Loucy (cell line): ENCODE results near the gene ZFR2.

Experiments
- H2AFZ ChIP-seq: fragments of 200-600 bp; sonication (generic); 2 replicates; pipeline ENCODE4 v1.6.0; 2016; ENCODE audit warnings: antibody characterized with exemption, mild to moderate bottlenecking, low read length, moderate library complexity
- H3F3A ChIP-seq: fragments of 200-600 bp; 2 replicates; pipeline ENCODE4 v1.6.0; 2016; ENCODE audit warnings: antibody characterized with exemption, low read depth, mild to moderate bottlenecking
- H3K27me3 ChIP-seq: fragments of 200-600 bp; sonication (generic); 2 replicates; pipeline ENCODE4 v1.6.1; 2014; ENCODE audit warnings: low read length, mild to moderate bottlenecking; ENCODE audit not compliant: insufficient read depth, poor library complexity, severe bottlenecking
- H3K36me3 ChIP-seq: fragments of 200-600 bp; sonication (generic); 2 replicates; pipeline ENCODE4 v1.6.1; 2016; ENCODE audit warnings: low read length; ENCODE audit not compliant: insufficient read depth
- H3K4me1 ChIP-seq: fragments of 200-600 bp; sonication (generic); 2 replicates; pipeline ENCODE4 v1.5.1; 2014; ENCODE audit warnings: low read length, mild to moderate bottlenecking; ENCODE audit not compliant: insufficient read depth, poor library complexity, severe bottlenecking
- H3K4me2 ChIP-seq: fragments of 200-600 bp; sonication (generic); 2 replicates; pipeline ENCODE4 v1.6.0; 2014; ENCODE audit warnings: antibody characterized with exemption, low read length, low read depth, mild to moderate bottlenecking; ENCODE audit not compliant: poor library complexity, severe bottlenecking
- H3K4me3 ChIP-seq: fragments of 200-600 bp; sonication (generic); 2 replicates; pipeline ENCODE4 v1.5.1; 2014; ENCODE audit warnings: low read length, mild to moderate bottlenecking, mixed read lengths; ENCODE audit not compliant: poor library complexity, severe bottlenecking
- H3K79me2 ChIP-seq: fragments of 200-600 bp; sonication (generic); 2 replicates; pipeline ENCODE4 v1.6.1; 2014; ENCODE audit warnings: low read length; ENCODE audit not compliant: insufficient read depth
- H3K9ac ChIP-seq: fragments of 200-600 bp; sonication (generic); 2 replicates; pipeline ENCODE4 v1.6.0; 2014; ENCODE audit warnings: mild to moderate bottlenecking, low read depth, low read length, moderate library complexity; ENCODE audit not compliant: poor library complexity, severe bottlenecking
- H3K9me2 ChIP-seq: fragments of 200-600 bp; sonication (generic); replicated peaks from 2 replicates; pipeline ENCODE4 v1.6.1; 2016; ENCODE audit warnings: low read depth, low read length, mixed read lengths
- H3K9me3 ChIP-seq: fragments of 200-600 bp; sonication (generic); 2 replicates; pipeline ENCODE4 v1.6.1; 2014; ENCODE audit warnings: mild to moderate bottlenecking, antibody characterized with exemption, low read length, low read depth; ENCODE audit not compliant: insufficient read depth
- H4K20me1 ChIP-seq: fragments of 200-600 bp; sonication (generic); 2 replicates; pipeline ENCODE4 v1.6.0; 2014; ENCODE audit warnings: antibody characterized with exemption, low read length, mild to moderate bottlenecking; ENCODE audit not compliant: insufficient read depth, poor library complexity, severe bottlenecking
- EZH2phosphoT487 ChIP-seq: fragments of 200-600 bp; IDR thresholded peaks from 2 replicates; pipeline ENCODE4 v1.6.1; 2018; ENCODE audit warnings: antibody characterized with exemption, mild to moderate bottlenecking, moderate library complexity, borderline replicate concordance
- TF ChIP-seq, protein P1 (sequence below): fragments of 200-600 bp; sonication (generic); conservative IDR thresholded peaks from 2 replicates; pipeline ENCODE4 v1.5.1; 2014; ENCODE audit warnings: mild to moderate bottlenecking, antibody characterized with exemption, low read length

Gene ZFR2

DNA sequence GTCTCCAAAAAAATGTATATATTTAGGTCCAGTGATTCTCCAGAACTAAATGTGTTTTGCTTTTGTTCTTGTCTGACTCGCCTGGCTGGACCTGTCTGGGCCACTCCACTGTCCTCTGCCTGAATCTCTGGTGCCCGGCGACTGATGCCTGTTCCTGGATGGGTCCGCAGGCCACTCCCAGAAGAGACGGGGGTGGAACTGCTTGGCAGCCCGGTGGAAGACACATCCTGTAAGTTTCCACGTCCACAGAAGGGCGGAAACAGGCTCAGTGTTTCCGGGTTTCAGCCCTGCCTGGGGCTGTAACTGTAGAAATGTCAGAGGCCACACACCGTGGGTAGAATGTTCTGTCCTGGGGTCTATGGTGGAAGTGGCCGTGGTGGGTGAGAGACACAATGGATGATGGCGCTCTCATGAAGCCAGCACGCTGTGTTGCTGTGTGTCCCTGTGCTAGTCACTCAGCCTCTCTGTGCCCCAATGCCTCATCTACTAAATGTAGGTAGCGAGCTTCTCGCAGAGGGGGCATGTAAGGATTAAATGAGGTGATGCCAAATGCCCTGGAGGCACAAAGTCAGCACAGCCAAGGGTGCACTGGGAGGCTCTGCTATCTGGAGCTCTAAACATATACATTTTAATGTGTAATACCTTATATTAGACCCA lies 33.6 kb upstream of the ZFR2 start:
- H4K20me1 ChIP-seq = no peaks in the 10 kb centered on the region

DNA sequence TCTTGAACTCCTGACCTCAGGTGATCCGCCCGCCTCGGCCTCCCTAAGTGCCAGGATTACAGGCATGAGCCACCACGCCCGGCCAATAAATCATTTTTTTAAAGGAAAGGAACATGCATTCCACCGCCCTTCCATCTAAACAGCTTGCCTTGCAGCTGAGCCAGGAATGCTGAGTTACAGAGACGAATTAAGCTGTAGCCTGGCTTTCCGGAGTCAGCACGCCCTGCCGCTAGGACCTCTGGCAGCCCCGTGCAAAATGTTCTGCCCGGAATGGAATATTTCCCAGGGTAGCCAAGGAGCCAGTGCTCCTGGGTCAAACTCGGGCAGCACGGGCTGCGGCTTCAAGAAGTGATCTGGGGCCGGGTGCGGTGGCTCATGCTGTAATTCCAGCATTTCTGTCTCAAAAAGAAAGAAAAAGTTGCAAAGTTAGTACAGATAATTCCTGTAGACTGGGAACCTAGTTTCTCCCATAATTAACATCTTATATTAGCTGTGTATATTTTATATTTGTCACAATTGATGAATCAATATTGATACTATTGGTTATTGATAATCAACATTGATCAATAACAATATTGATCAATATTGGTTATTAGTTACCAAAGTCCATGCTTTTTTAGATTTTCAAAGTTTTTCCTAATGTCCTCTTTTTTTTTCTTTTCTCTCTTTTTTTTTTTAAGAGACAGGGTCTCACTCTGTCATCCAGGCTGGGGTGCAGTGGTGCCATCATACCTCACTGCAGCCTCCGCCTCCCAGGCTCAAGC lies 30.9 kb upstream of the ZFR2 start:
- Histone ChIP-seq H3K27me3 (no peaks in the 10 kb centered on the region), H3K79me2 (no peaks in the 10 kb centered on the region), H3K9me2 (no peaks in the 10 kb centered on the region), H3K9me3 (peaks cover 3% of the 10 kb centered on the region; the same call in 1 of the 2 replicates), H3K4me2 (no peak overlapping the region), H4K20me1 (no peaks in the 10 kb centered on the region), H3K4me3 (no peak overlapping the region), H2AFZ (no peak overlapping the region), H3F3A (no peaks in the 10 kb centered on the region), H3K36me3 (no peaks in the 10 kb centered on the region), H3K9ac (no peak overlapping the region), H3K4me1 (no peaks in the 10 kb centered on the region)
- TF ChIP-seq EZH2phosphoT487 = no peak
- TF ChIP-seq, protein P1, sequence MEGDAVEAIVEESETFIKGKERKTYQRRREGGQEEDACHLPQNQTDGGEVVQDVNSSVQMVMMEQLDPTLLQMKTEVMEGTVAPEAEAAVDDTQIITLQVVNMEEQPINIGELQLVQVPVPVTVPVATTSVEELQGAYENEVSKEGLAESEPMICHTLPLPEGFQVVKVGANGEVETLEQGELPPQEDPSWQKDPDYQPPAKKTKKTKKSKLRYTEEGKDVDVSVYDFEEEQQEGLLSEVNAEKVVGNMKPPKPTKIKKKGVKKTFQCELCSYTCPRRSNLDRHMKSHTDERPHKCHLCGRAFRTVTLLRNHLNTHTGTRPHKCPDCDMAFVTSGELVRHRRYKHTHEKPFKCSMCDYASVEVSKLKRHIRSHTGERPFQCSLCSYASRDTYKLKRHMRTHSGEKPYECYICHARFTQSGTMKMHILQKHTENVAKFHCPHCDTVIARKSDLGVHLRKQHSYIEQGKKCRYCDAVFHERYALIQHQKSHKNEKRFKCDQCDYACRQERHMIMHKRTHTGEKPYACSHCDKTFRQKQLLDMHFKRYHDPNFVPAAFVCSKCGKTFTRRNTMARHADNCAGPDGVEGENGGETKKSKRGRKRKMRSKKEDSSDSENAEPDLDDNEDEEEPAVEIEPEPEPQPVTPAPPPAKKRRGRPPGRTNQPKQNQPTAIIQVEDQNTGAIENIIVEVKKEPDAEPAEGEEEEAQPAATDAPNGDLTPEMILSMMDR = no peak

More for the DNA sequence above, 33.6 kb upstream of the ZFR2 start:
- no peak overlapping the region for H3K4me2 ChIP-seq
- H3K4me3 ChIP-seq = no peak overlapping the region
- peaks cover 3% of the 10 kb centered on the region; the same call in 1 of the 2 replicates for H3K9me3 ChIP-seq
- H3K9me2 ChIP-seq = no peaks in the 10 kb centered on the region
- no peaks in the 10 kb centered on the region for H3F3A ChIP-seq
- no peaks in the 10 kb centered on the region for H3K36me3 ChIP-seq
- H3K79me2 ChIP-seq = no peaks in the 10 kb centered on the region
- H2AFZ ChIP-seq = no peak overlapping the region
- H3K4me1 ChIP-seq = no peaks in the 10 kb centered on the region
- H3K9ac ChIP-seq = no peak overlapping the region
- H3K27me3 ChIP-seq = no peaks in the 10 kb centered on the region
- TF ChIP-seq EZH2phosphoT487 = no peak
- TF ChIP-seq, protein P1 = no peak

DNA sequence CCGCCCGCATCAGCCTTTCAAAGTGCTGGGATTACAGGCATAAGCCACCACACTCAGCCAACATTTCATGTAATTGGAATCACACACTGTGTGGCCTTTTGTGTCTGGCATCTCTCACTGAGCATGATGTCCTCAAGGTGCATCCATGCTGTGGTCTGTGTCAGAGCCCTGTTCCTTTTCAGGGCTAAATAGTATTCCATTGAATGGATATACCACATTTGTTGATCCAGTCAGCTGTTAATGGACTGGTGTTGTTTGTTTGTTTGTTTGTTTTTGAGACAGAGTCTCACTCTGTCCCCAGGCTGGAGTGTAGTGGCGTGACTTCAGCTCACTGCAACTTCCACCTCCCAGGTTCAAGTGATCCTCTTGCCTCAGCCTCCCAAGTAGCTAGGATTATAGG lies 29.6 kb upstream of the ZFR2 start:
- no peaks in the 10 kb centered on the region for H3F3A ChIP-seq
- no peak overlapping the region for H2AFZ ChIP-seq
- H3K27me3 ChIP-seq = no peaks in the 10 kb centered on the region

More for the DNA sequence above, 29.6 kb upstream of the ZFR2 start:
- TF ChIP-seq, protein P1 = no peak
- TF ChIP-seq EZH2phosphoT487 = no peak
- Histone ChIP-seq H3K9me3 (peaks cover 3% of the 10 kb centered on the region; the same call in 1 of the 2 replicates), H3K4me3 (no peak overlapping the region), H3K79me2 (no peaks in the 10 kb centered on the region), H4K20me1 (no peaks in the 10 kb centered on the region), H3K36me3 (no peaks in the 10 kb centered on the region), H3K4me1 (no peaks in the 10 kb centered on the region), H3K9ac (no peak overlapping the region), H3K9me2 (no peaks in the 10 kb centered on the region), H3K4me2 (no peak overlapping the region)
